ENCODE data around the gene AURKAIP1. TPM values are rescaled to one million over a fixed set of nuclear protein-coding genes. Genes with fewer than 3 reads are reported as not detected.
A peak's percentile ranks its signal among the peaks of the same experiment; 100 is the strongest.

AURKAIP1 gene
- total RNA-seq, 4 donors from 2014 or later, result 92.7 to 134 (median 123) TPM

DNA sequence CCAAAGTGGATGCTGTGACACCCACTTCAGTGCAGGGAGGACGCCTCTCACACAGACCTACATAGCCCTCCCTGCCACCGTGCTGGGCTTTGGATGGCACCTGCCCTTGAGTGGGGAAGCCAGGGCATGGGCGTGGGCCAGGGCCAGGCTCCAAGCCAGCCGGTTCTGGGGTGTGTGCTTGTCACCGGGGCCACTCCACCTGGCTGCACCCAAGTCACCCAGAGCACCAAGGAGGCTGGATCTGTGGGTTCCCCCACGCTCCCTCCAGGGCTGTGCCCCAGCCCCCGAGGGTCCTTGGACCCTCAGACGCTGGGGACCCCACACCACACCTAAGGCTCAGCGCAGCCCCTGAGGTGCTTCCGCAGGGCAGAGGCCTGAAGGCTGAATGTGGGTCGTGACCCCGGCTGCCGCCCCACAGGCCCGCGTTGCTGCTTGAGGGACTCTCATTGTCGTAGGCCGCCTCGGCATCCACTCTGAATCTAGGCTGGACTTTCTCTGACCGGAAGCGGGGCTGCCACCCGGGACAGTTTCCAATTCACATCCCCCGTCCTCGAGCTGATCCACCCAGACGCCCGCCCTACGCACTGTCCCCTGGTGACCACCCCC lies 18.1 kb downstream of the AURKAIP1 start:
- Histone ChIP-seq H3K4me3 (peak overlapping the region in 3 of 4 donors; percentile 43 to 61 (median 50)), H3K27ac (peak overlapping the region; percentile 65 to 92 (median 85)), H3K4me1 (peaks cover 49 to 100% (median 56%) of the 10 kb centered on the region in 3 donors), H3K27me3 (peaks cover 0 to 97% (median 12%) of the 10 kb centered on the region in 4 donors), H3K9me3 (no peaks in the 10 kb centered on the region), H3K36me3 (peaks cover 0 to 19% (median 0%) of the 10 kb centered on the region in 3 donors)
- 27 to 49% methylated on average over 7 to 14 of the region's 26 CpGs for WGBS, 2 donors
- no peak for TF ChIP-seq POLR2A (IDR thresholded peaks at IDR 0.05)
- TF ChIP-seq CTCF (IDR thresholded peaks at IDR 0.05), result no peak
- intact Hi-C loops (cut with DNase I), result no loop called here
- DNase-seq, result no peak

- WGBS, 2 donors, result 31% methylated on average over 5 of the region's 8 CpGs; no CpG with 5 or more reads in 1 of the 2 donors
- intact Hi-C loops (cut with DNase I), result no loop called here
- Histone ChIP-seq H3K36me3 (peaks cover 0 to 23% (median 0%) of the 10 kb centered on the region in 3 donors), H3K4me1 (peaks cover 55 to 100% (median 56%) of the 10 kb centered on the region in 3 donors), H3K27me3 (peaks cover 0 to 93% (median 12%) of the 10 kb centered on the region in 4 donors), H3K27ac (peak overlapping the region; percentile 65 to 92 (median 85)), H3K9me3 (no peaks in the 10 kb centered on the region), H3K4me3 (peak overlapping the region in 3 of 4 donors; percentile 43 to 61 (median 50))
- DNase-seq, result no peak
- TF ChIP-seq POLR2A (IDR thresholded peaks at IDR 0.05) (no peak), CTCF (IDR thresholded peaks at IDR 0.05) (no peak)
These were observed 18.7 kb downstream of the AURKAIP1 start for GRCh38 chr1:1356166-1356795.

- peak overlapping the region in 2 of 4 donors; percentile 50 to 61 for H3K4me3 ChIP-seq
- no peaks in the 10 kb centered on the region for H3K9me3 ChIP-seq
- no peak for DNase-seq
- H3K4me1 ChIP-seq, result peaks cover 53 to 93% (median 57%) of the 10 kb centered on the region in 3 donors
- H3K27me3 ChIP-seq, result peaks cover 0 to 85% (median 12%) of the 10 kb centered on the region in 4 donors
- TF ChIP-seq POLR2A (IDR thresholded peaks at IDR 0.05), result no peak
- no peak for TF ChIP-seq CTCF (IDR thresholded peaks at IDR 0.05)
- whole genome bisulfite sequencing, 2 donors, result no CpG with 5 or more reads among the region's 52 CpGs
- H3K27ac ChIP-seq, result peak overlapping the region in 3 of 4 donors; percentile 82 to 92 (median 88)
- intact Hi-C loops (cut with DNase I), result no loop called here
- peaks cover 0 to 23% (median 0%) of the 10 kb centered on the region in 3 donors for H3K36me3 ChIP-seq
These were observed 19.6 kb downstream of the AURKAIP1 start for GRCh38 chr1:1355416-1355815.

DNA sequence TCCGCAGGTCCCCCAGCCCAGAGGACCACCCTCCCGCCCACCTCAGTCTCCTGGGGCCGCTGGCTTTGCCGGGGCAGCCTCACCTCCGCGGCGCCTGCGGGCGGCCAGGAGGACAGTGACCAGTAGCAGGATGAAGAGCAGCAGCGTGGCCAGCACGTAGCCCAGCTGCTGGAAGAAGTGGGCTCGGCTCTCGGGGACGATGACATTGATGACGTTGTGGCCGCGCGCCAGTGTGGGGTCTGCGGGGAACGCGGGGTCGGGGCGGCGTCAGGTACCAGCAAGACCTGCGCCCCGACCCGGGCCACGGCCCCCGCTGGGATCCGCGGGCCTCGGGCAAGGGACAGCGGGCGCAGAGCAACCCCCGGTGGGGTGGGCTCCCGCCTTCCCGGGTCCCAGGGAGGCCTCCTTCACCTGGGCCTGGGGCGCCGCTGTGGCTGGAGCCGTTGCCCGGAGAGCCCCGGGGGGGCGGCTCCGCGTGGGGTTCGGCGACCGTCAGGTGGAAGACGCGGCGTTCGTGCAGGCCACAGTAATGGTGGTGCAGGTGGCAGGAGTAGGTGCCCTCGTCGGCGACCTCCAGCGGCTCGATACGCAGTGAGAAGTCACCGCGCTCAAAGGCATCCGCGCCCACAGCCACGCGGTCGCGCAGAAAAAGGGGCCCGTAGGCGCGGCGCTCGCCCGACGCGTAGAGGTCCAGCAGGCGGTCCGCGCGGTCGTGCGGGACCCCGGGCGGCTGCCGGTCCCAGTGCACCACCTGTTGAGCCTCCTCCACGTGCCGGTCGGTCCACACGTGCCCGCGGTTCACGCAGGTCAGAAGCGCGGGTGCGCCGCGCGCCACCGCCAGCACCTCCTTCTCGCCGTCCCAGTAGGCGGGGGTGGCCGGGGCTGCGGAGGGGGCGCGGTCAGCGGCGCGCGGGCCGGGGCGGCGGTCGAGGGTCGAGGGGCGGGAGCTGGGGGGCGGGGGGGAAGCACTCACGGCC lies 20.4 kb downstream of the AURKAIP1 start:
- H3K27ac ChIP-seq, result peak overlapping the region in 2 of 4 donors; percentile 88 to 92
- peaks cover 46 to 84% (median 57%) of the 10 kb centered on the region in 3 donors for H3K4me1 ChIP-seq
- H3K4me3 ChIP-seq, result peak overlapping the region in 2 of 4 donors; percentile 50 to 61
- intact Hi-C loops (cut with DNase I), result no loop called here
- peaks cover 0 to 77% (median 12%) of the 10 kb centered on the region in 4 donors for H3K27me3 ChIP-seq
- WGBS, 2 donors, result 33% methylated on average over 9 of the region's 116 CpGs; no CpG with 5 or more reads in 1 of the 2 donors
- TF ChIP-seq CTCF (IDR thresholded peaks at IDR 0.05), result no peak
- no peak for TF ChIP-seq POLR2A (IDR thresholded peaks at IDR 0.05)
- no peak for DNase-seq
- no peaks in the 10 kb centered on the region for H3K9me3 ChIP-seq
- peaks cover 0 to 23% (median 0%) of the 10 kb centered on the region in 3 donors for H3K36me3 ChIP-seq

Measured in esophagus squamous epithelium (tissue), 5 donors.